GM18508 (cell line): ENCODE measurements around the gene CXCR6.

Experiments
- ATAC-seq: cut with Tn5 transposase; IDR thresholded peaks from one replicate; pipeline ENCODE4 v1.9.1; 2021; ENCODE audit warnings: moderate number of reproducible peaks; ENCODE audit not compliant: insufficient read depth, unreplicated experiment

CXCR6 gene

GRCh38 chr3:45921158-45922038 is 21.9 kb upstream of the CXCR6 start:
- ATAC-seq = no peak

- ATAC-seq = no peak
These were observed 21.3 kb upstream of the CXCR6 start for GRCh38 chr3:45922039-45922326.

- no peak for ATAC-seq
These were observed 20.2 kb upstream of the CXCR6 start for GRCh38 chr3:45922950-45923590.

- no peak for ATAC-seq
These were observed 19.5 kb upstream of the CXCR6 start for GRCh38 chr3:45923755-45924154.

- no peak for ATAC-seq
These were observed 15.4 kb upstream of the CXCR6 start for GRCh38 chr3:45927881-45928280.

GRCh38 chr3:45929042-45929679 is 14.1 kb upstream of the CXCR6 start:
- ATAC-seq = no peak

- no peak for ATAC-seq
These were observed 11.8 kb upstream of the CXCR6 start for GRCh38 chr3:45931496-45931895.

- ATAC-seq = no peak
These were observed 11.2 kb upstream of the CXCR6 start for GRCh38 chr3:45932112-45932511.

- no peak for ATAC-seq
These were observed 9.7 kb upstream of the CXCR6 start for GRCh38 chr3:45933591-45933990.

GRCh38 chr3:45936261-45936660 is 7.0 kb upstream of the CXCR6 start:
- no peak for ATAC-seq

GRCh38 chr3:45937206-45938042 is 5.8 kb upstream of the CXCR6 start:
- ATAC-seq = no peak

- no peak for ATAC-seq
These were observed 5.2 kb upstream of the CXCR6 start for GRCh38 chr3:45938043-45938435.

- no peak for ATAC-seq
These were observed 4.4 kb upstream of the CXCR6 start for GRCh38 chr3:45938864-45939263.

GRCh38 chr3:45939341-45939771 is 3.9 kb upstream of the CXCR6 start:
- ATAC-seq = no peak

- ATAC-seq = no peak
These were observed 3.1 kb upstream of the CXCR6 start for GRCh38 chr3:45940004-45940780.

- ATAC-seq = no peak
These were observed 2.4 kb upstream of the CXCR6 start for GRCh38 chr3:45940781-45941365.

- ATAC-seq = no peak
These were observed 1.0 kb upstream of the CXCR6 start for GRCh38 chr3:45942051-45942825.

GRCh38 chr3:45944830-45945620 is 1.8 kb downstream of the CXCR6 start:
- ATAC-seq = no peak
